ENCODE measurements around the gene HCFC1R1.

DNA sequence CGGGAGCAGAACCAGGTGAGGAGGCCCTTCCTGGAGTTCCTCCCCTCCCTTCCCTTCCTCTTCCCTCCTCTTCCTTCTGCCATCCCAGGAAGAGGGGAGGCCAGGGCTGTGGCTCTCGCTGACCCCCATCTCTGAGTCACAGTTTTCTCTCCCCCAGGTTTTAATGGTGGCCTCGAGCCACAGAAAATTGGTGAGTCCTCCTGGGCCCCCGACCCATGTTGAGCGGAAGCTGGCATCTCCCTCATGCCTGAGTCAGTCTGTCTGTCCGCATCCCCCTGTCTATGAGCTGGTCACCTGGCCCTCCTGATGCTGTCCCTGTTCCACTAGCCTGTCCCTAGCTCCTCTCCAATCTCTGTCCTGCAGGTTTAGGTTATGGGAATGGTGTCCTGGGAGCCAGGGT lies 23.8 kb downstream of the HCFC1R1 start:
- TF ChIP-seq GABPA (IDR thresholded peaks at IDR 0.05; ENCODE audit: low read depth) = no peak
- TF ChIP-seq EP300 (IDR thresholded peaks at IDR 0.05; ENCODE audit: borderline replicate concordance in 1 of 2, low read depth in 1 of 2, low read length in 1 of 2) = no peak
- TF ChIP-seq, protein P1, sequence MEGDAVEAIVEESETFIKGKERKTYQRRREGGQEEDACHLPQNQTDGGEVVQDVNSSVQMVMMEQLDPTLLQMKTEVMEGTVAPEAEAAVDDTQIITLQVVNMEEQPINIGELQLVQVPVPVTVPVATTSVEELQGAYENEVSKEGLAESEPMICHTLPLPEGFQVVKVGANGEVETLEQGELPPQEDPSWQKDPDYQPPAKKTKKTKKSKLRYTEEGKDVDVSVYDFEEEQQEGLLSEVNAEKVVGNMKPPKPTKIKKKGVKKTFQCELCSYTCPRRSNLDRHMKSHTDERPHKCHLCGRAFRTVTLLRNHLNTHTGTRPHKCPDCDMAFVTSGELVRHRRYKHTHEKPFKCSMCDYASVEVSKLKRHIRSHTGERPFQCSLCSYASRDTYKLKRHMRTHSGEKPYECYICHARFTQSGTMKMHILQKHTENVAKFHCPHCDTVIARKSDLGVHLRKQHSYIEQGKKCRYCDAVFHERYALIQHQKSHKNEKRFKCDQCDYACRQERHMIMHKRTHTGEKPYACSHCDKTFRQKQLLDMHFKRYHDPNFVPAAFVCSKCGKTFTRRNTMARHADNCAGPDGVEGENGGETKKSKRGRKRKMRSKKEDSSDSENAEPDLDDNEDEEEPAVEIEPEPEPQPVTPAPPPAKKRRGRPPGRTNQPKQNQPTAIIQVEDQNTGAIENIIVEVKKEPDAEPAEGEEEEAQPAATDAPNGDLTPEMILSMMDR (IDR thresholded peaks at IDR 0.05) = no peak
- no peak for TF ChIP-seq RAD21 (IDR thresholded peaks at IDR 0.05; ENCODE audit: low read length)
- no peak for TF ChIP-seq RFX5 (IDR thresholded peaks at IDR 0.05; ENCODE audit: low read length)
- TF ChIP-seq FOXJ3 (CRISPR knock-in tag; IDR thresholded peaks at IDR 0.05) = no peak
- TF ChIP-seq, protein P2, sequence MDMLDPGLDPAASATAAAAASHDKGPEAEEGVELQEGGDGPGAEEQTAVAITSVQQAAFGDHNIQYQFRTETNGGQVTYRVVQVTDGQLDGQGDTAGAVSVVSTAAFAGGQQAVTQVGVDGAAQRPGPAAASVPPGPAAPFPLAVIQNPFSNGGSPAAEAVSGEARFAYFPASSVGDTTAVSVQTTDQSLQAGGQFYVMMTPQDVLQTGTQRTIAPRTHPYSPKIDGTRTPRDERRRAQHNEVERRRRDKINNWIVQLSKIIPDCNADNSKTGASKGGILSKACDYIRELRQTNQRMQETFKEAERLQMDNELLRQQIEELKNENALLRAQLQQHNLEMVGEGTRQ (IDR thresholded peaks at IDR 0.05; ENCODE audit: borderline replicate concordance, low read depth, low read length) = no peak
